Measurements from ENCODE around the gene MIPOL1. TPM values are rescaled to one million over a fixed set of nuclear protein-coding genes. Genes with fewer than 3 reads are reported as not detected.
"Not testable (repeated sequence)": the region's sequence is repeated elsewhere in the genome, so short reads cannot be mapped to it uniquely, and the experiment has no call there.

MIPOL1 gene
- total RNA-seq, 2 experiments from 2014 or later, result not detected

DNA sequence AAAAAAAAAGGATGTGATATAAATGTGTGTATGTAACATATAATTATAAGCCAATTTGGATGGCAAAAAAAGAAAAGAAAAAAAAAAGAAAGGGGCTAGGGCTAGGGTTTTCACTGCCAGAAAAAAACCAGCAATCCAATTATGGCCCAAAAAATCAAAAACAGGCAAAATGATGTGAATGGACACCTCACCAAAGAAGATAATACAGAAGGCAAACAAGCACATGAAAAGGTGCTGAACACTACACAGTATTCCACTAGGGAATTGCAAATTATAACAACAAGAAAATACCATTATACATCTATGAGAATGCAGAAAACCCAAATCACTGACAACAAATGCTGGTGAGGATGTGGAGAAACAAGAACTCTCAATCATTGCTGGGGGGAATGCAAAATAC is 12.1 kb upstream of the MIPOL1 start:
- no TSS peak for BruUV-seq (replicated peaks)

DNA sequence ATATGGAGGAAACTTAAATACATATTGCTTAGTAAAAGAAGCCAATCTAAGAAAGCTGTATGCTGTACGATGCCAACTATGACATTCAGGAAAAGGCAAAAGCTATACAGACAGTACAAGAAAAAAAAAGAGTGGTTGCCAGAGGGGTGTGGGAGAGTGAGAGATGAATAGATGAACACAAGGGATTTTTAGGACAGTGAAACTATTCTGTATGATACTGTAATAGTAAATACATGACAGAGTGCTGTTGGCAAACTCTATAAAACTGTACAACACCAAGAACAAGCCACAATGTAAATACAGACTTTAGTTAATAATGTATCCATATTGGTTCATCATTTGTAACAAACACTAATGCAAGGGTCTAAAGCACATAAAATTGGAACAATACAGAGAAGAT is 10.9 kb upstream of the MIPOL1 start:
- BruUV-seq (replicated peaks), result no TSS peak
- intact Hi-C loops (cut with micrococcal nuclease; ENCODE audit: unreplicated experiment), result no loop called here
- Histone ChIP-seq H3K79me2 (ENCODE audit: insufficient read depth, low read depth, low read length) (no peaks in the 10 kb centered on the region), H3K4me3 (ENCODE audit: low read depth, low read length, poor library complexity, severe bottlenecking) (no peak overlapping the region), H3K4me2 (ENCODE audit: low read length) (no peak overlapping the region), H3K4me1 (ENCODE audit: insufficient read depth, low read length, poor library complexity, severe bottlenecking) (no peaks in the 10 kb centered on the region), H3K36me3 (ENCODE audit: insufficient read depth, low read length) (no peaks in the 10 kb centered on the region), H2AFZ (ENCODE audit: low read length) (no peak overlapping the region), H3K27ac (ENCODE audit: low read depth, low read length, poor library complexity, severe bottlenecking) (no peak overlapping the region), H4K20me1 (ENCODE audit: insufficient read depth, low read length) (no peaks in the 10 kb centered on the region), H3K9me3 (ENCODE audit: low read length) (no peaks in the 10 kb centered on the region), H3K9me2 (ENCODE audit: insufficient read depth, low read length) (no peaks in the 10 kb centered on the region)
- ChIA-PET CTCF (ENCODE audit: unreplicated experiment) (no interaction called here), POLR2A (no interaction called here)
- DNase-seq (ENCODE audit: low spot score), result no peak
- TF ChIP-seq, protein P1, sequence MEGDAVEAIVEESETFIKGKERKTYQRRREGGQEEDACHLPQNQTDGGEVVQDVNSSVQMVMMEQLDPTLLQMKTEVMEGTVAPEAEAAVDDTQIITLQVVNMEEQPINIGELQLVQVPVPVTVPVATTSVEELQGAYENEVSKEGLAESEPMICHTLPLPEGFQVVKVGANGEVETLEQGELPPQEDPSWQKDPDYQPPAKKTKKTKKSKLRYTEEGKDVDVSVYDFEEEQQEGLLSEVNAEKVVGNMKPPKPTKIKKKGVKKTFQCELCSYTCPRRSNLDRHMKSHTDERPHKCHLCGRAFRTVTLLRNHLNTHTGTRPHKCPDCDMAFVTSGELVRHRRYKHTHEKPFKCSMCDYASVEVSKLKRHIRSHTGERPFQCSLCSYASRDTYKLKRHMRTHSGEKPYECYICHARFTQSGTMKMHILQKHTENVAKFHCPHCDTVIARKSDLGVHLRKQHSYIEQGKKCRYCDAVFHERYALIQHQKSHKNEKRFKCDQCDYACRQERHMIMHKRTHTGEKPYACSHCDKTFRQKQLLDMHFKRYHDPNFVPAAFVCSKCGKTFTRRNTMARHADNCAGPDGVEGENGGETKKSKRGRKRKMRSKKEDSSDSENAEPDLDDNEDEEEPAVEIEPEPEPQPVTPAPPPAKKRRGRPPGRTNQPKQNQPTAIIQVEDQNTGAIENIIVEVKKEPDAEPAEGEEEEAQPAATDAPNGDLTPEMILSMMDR (conservative IDR thresholded peaks at IDR 0.05; ENCODE audit: low read length), result no peak
- TF ChIP-seq EZH2phosphoT487 (IDR thresholded peaks at IDR 0.05; ENCODE audit: borderline replicate concordance, low read depth, low read length), result no peak

More for the DNA sequence above, 12.1 kb upstream of the MIPOL1 start:
- no peak for DNase-seq (ENCODE audit: low spot score)
- TF ChIP-seq, protein P1 (conservative IDR thresholded peaks at IDR 0.05; ENCODE audit: low read length), result no peak
- no peak for TF ChIP-seq EZH2phosphoT487 (IDR thresholded peaks at IDR 0.05; ENCODE audit: borderline replicate concordance, low read depth, low read length)
- intact Hi-C loops (cut with micrococcal nuclease; ENCODE audit: unreplicated experiment), result no loop called here
- Histone ChIP-seq H3K4me3 (ENCODE audit: low read depth, low read length, poor library complexity, severe bottlenecking) (no peak overlapping the region), H4K20me1 (ENCODE audit: insufficient read depth, low read length) (no peaks in the 10 kb centered on the region), H3K9me3 (ENCODE audit: low read length) (no peaks in the 10 kb centered on the region), H2AFZ (ENCODE audit: low read length) (no peak overlapping the region), H3K36me3 (ENCODE audit: insufficient read depth, low read length) (no peaks in the 10 kb centered on the region), H3K79me2 (ENCODE audit: insufficient read depth, low read depth, low read length) (no peaks in the 10 kb centered on the region), H3K27ac (ENCODE audit: low read depth, low read length, poor library complexity, severe bottlenecking) (no peak overlapping the region), H3K4me1 (ENCODE audit: insufficient read depth, low read length, poor library complexity, severe bottlenecking) (no peaks in the 10 kb centered on the region), H3K4me2 (ENCODE audit: low read length) (no peak overlapping the region), H3K9me2 (ENCODE audit: insufficient read depth, low read length) (no peaks in the 10 kb centered on the region)
- ChIA-PET CTCF (ENCODE audit: unreplicated experiment) (no interaction called here), POLR2A (no interaction called here)

DNA sequence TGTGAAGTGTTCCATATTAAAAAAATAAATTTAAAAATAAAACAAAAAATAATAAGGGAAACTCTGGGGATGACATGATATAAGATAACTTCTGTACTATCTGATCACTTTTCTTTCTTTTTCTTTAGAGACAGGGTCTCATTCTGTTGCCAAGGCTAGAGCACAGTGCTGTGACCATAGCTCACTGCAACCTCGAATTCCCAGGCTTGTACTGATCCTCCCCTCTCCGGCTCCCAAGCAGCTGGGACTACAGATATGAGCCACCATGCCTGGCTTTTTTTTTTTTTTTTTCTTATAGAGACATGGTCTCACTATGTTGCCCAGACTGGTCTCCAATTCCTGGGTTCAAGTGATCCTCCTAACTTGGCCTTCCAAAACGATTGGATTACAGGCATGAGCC is 10.4 kb upstream of the MIPOL1 start:
- H3K4me2 ChIP-seq (ENCODE audit: low read length), result no peak overlapping the region
- H3K9me2 ChIP-seq (ENCODE audit: insufficient read depth, low read length), result no peaks in the 10 kb centered on the region
- H3K4me3 ChIP-seq (ENCODE audit: low read depth, low read length, poor library complexity, severe bottlenecking), result no peak overlapping the region
- DNase-seq (ENCODE audit: low spot score), result no peak
- H3K79me2 ChIP-seq (ENCODE audit: insufficient read depth, low read depth, low read length), result no peaks in the 10 kb centered on the region
- intact Hi-C loops (cut with micrococcal nuclease; ENCODE audit: unreplicated experiment), result no loop called here
- CTCF ChIA-PET (ENCODE audit: unreplicated experiment), result no interaction called here
- H3K9me3 ChIP-seq (ENCODE audit: low read length), result no peaks in the 10 kb centered on the region
- H3K36me3 ChIP-seq (ENCODE audit: insufficient read depth, low read length), result no peaks in the 10 kb centered on the region
- POLR2A ChIA-PET, result no interaction called here
- no peaks in the 10 kb centered on the region for H4K20me1 ChIP-seq (ENCODE audit: insufficient read depth, low read length)
- no peaks in the 10 kb centered on the region for H3K4me1 ChIP-seq (ENCODE audit: insufficient read depth, low read length, poor library complexity, severe bottlenecking)
- no TSS peak for BruUV-seq (replicated peaks)
- no peak overlapping the region for H3K27ac ChIP-seq (ENCODE audit: low read depth, low read length, poor library complexity, severe bottlenecking)
- H2AFZ ChIP-seq (ENCODE audit: low read length), result no peak overlapping the region
- TF ChIP-seq, protein P1 (conservative IDR thresholded peaks at IDR 0.05; ENCODE audit: low read length), result no peak
- no peak for TF ChIP-seq EZH2phosphoT487 (IDR thresholded peaks at IDR 0.05; ENCODE audit: borderline replicate concordance, low read depth, low read length)

DNA sequence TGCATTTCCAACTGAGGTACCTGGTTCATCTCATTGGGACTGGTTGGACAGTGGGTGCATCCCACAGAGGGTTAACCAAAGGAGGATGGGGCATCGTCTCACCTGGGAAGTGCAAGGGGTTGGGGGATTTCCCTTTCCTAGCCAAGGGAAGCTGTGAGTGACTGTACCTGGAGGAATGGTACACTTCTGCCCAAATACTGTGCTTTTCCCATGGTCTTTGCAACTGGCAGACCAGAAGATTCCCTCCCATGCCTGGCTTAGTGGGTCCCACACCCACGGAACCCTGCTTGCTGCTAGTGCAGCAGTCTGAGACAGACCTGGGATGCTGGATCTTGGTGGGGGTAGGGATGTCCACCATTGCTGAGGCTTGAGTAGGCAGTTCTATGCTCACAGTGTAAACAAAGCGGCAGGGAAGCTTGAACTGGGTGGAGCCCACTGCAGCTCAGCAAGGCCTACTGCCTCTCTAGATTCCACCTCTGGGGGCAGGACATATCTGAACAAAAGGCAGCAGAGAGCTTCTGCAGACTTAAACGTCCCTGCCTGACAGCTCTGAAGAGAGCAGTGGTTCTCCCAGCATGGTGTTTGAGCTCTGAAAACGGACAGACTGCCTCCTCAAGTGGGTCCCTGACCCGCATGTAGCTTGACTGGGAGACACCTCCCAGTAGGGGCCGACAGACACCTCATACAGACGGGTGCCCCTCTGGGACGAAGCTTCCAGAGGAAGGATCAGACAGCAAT is 9.7 kb upstream of the MIPOL1 start:
- H4K20me1 ChIP-seq (ENCODE audit: insufficient read depth, low read length); H3K9me2 ChIP-seq (ENCODE audit: insufficient read depth, low read length); POLR2A ChIA-PET; H2AFZ ChIP-seq (ENCODE audit: low read length); CTCF ChIA-PET (ENCODE audit: unreplicated experiment); H3K4me3 ChIP-seq (ENCODE audit: low read depth, low read length, poor library complexity, severe bottlenecking); H3K4me2 ChIP-seq (ENCODE audit: low read length); DNase-seq (ENCODE audit: low spot score); H3K27ac ChIP-seq (ENCODE audit: low read depth, low read length, poor library complexity, severe bottlenecking); BruUV-seq (replicated peaks); H3K79me2 ChIP-seq (ENCODE audit: insufficient read depth, low read depth, low read length); H3K4me1 ChIP-seq (ENCODE audit: insufficient read depth, low read length, poor library complexity, severe bottlenecking); intact Hi-C loops (cut with micrococcal nuclease; ENCODE audit: unreplicated experiment); H3K9me3 ChIP-seq (ENCODE audit: low read length); H3K36me3 ChIP-seq (ENCODE audit: insufficient read depth, low read length): not testable (repeated sequence)
